Retinal pigment epithelial cell (primary cell): ENCODE measurements around the gene DIAPH1.
A peak's percentile ranks its signal among the peaks of the same experiment; 100 is the strongest.

ENCODE experiments used
- DNase-seq: peaks from one replicate; pipeline ENCODE4 v3.0.0-alpha.2; 2010; ENCODE audit warnings: low read depth
- H3K4me3 ChIP-seq: 2 replicates; pipeline ENCODE4 v1.5.1; 2011; ENCODE audit warnings: mild to moderate bottlenecking, low read length, control low read depth, moderate library complexity
- CTCF ChIP-seq: conservative IDR thresholded peaks from 2 replicates; pipeline ENCODE4 v1.5.1; 2011; ENCODE audit warnings: low read depth, low read length, control low read depth, inconsistent platforms

The DIAPH1 gene

GRCh38 chr5:141560725-141561483, 57.9 kb downstream of the DIAPH1 start:
- H3K4me3 ChIP-seq, result peak overlapping the region; percentile 14
- peak; percentile 92 for DNase-seq
- peak; percentile 83 for TF ChIP-seq CTCF

DNA sequence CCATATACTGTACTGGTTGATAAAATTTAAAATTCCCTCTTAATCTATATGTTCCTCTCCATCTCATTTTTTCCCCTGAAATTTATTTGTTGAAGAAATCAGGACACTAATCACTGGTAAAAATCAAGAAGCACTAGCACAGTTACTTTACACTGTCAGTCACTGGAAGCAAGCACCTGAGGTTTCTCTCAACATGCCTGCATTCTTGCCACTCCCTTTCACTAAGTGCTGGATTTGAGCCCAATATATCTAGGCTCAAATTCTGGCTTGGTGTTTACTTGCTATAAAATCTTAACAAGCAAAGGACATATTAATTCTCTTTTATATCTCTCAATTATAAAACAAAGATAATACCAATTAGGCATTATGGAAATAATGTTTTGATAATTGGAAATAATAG, 58.6 kb downstream of the DIAPH1 start:
- no peak overlapping the region for H3K4me3 ChIP-seq
- TF ChIP-seq CTCF, result no peak
- peak; percentile 46 for DNase-seq

- DNase-seq, result no peak
- H3K4me3 ChIP-seq, result no peak overlapping the region
- no peak for TF ChIP-seq CTCF
These were observed 59.3 kb downstream of the DIAPH1 start for GRCh38 chr5:141559461-141559860.

DNA sequence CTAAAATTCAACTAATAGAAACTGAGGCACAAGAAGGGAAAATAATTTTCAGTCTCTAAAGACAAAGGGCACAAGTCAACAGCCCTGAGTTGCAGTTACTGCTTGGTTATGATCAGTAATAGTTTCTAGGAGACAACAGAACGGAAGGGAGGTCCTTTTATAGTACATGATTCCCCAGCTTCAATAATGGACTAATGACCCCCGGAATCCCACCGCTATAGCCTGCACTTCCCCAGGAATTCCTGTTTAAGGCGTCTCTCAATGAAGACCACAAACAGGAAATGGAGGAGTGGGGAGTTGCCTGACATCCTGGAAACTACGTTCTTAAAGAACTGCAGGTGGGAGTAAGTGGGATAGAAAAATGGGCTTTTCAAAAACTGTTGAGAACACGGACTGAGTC, 60.6 kb downstream of the DIAPH1 start:
- no peak for DNase-seq
- H3K4me3 ChIP-seq, result no peak overlapping the region
- TF ChIP-seq CTCF, result no peak

DNA sequence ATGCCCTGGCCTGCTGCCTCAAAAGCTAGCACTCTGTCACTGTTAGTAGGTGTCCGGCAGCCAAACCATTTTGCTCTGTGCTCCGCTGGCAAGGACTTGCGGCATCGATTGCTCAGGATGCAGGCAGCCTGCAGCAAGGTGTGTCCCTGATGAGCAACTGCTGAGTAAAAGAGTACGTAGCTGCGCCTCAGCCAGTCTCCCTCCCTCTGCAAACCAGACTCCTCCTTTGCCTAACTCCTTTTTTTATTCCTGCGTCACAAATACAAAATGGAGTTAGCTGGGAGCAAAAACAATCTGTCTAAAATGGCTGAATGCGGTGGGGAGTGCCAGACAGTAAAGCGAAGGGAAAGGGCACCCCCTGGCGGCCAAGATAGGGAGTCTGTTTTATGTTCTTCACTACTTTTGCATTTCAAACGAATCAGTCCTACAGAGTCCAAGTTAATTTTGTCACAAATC, 61.1 kb downstream of the DIAPH1 start:
- peak; percentile 81 for TF ChIP-seq CTCF
- peak; percentile 84 for DNase-seq
- H3K4me3 ChIP-seq, result peak overlapping the region; percentile 19

GRCh38 chr5:141547921-141548320, 70.9 kb downstream of the DIAPH1 start:
- no peak overlapping the region for H3K4me3 ChIP-seq
- DNase-seq, result no peak
- no peak for TF ChIP-seq CTCF

DNA sequence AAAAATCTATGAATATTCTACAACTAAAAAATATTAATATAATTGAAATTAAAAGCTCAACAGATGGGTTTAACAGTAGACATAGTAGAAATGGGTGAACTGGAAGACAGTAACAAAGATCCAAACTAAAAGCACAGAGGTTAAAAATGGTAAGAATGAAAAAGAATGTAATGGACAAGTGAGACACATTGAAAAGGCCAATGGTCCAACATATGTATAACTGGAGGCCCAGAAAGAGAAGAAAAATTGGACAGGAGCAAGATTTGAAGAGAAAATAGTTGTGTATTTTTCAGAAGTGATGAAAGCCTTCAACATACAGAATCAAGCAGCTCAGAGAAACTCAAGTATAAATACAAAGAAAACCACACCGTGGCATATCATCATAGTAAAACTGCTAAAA, 71.3 kb downstream of the DIAPH1 start:
- DNase-seq, result no peak
- H3K4me3 ChIP-seq, result no peak overlapping the region
- TF ChIP-seq CTCF, result no peak
